ENCODE measurements around the gene PIH1D2. TPM values are rescaled to one million over a fixed set of nuclear protein-coding genes. Genes with fewer than 3 reads are reported as not detected.
A peak's percentile ranks its signal among the peaks of the same experiment; 100 is the strongest.
"Not testable (repeated sequence)": the region's sequence is repeated elsewhere in the genome, so short reads cannot be mapped to it uniquely, and the experiment has no call there.

The PIH1D2 gene
- total and polyA plus RNA-seq, 2 donors (not counting 3 experiments of a cell fraction or from before 2014, with no cell fraction given), result 0.51 to 1.3 TPM

- CTCF ChIA-PET, result interaction anchor here (1.3 kb wide), 1 partner anchor 19 kb away, joined by 4 read pairs; no protein-coding TSS in a partner anchor
- FAIRE-seq, result not testable (repeated sequence)
These were observed 21.5 kb upstream of the PIH1D2 start for GRCh38 chr11:112095302-112095701.

DNA sequence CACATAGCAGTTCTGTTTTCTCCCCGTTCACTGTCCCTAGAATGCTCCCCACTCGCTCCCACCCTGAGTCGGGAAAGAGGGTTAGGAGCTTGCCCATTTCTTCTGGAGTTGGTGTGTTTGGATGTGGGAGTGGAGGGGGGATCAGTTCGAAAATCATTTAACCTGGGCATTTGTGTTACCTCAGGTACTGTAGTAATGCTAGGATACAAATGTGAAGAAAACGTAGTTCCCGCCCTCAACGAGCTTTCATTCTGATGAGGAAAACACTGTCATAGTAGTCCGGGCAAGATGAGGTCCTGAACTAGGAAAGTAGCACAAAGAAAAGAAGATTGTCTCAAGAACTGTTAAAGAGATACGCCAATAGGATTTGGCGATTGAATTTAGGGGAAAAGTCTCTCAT is 13.4 kb upstream of the PIH1D2 start:
- Histone ChIP-seq H3K4me1 (ENCODE audit: control insufficient read depth, extremely low read depth, insufficient read depth, low read length) (peaks cover 13% of the 10 kb centered on the region), H3K4me3 (replicated peaks in 1 of 3; ENCODE audit: insufficient read depth in 1 of 3, low read depth in 1 of 3, low read length in 3 of 3) (peak overlapping the region; percentile 54 to 90 (median 86)), H3K9ac (replicated peaks; ENCODE audit: extremely low read depth, insufficient read depth, low read length) (peak overlapping the region; percentile 85), H3K27ac (ENCODE audit: insufficient read depth, low read depth, low read length) (peak overlapping the region; percentile 54), H2AFZ (ENCODE audit: low read depth, low read length) (peak overlapping the region; percentile 6), H3K9me3 (replicated peaks; ENCODE audit: control insufficient read depth, insufficient read depth, low read length) (no peaks in the 10 kb centered on the region), H3K4me2 (ENCODE audit: insufficient read depth, low read length) (peak overlapping the region; percentile 90), H4K20me1 (replicated peaks; ENCODE audit: control insufficient read depth, extremely low read depth, insufficient read depth, low read length) (no peaks in the 10 kb centered on the region), H3K79me2 (ENCODE audit: control insufficient read depth, insufficient read depth, low read length) (peaks cover 39% of the 10 kb centered on the region), H3K27me3 (ENCODE audit: control insufficient read depth in 2 of 2, insufficient read depth in 2 of 2, low read length in 2 of 2) (no peaks in the 10 kb centered on the region), H3K36me3 (ENCODE audit: control insufficient read depth in 2 of 2, extremely low read depth in 1 of 2, insufficient read depth in 2 of 2, low read length in 2 of 2) (peaks cover 12 to 17% of the 10 kb centered on the region in 2 experiments), H3K9me1 (replicated peaks; ENCODE audit: control insufficient read depth, extremely low read depth, insufficient read depth, low read length) (no peaks in the 10 kb centered on the region)
- dilution Hi-C loops (cut with MboI; ENCODE audit: extremely low pct_ligation_motif_present, low sequenced_read_pairs) (no loop called here), intact Hi-C loops (cut with micrococcal nuclease) (loop anchor here (2.0 to 10.0 kb wide), 3 partner anchors 110 to 482 kb away; partner anchors contain the start of gene SIK2)
- ChIA-PET CTCF (interaction anchor here (0.8 to 1.9 kb wide), 5 partner anchors 27 to 193 kb away, joined by 3 to 9 read pairs (median 7); partner anchors contain the start of gene BCO2), POLR2A (no interaction called here)
- TSS peak; percentile 52 for BruUV-seq (replicated peaks)
- TF ChIP-seq EZH2 (IDR thresholded peaks at IDR 0.05; ENCODE audit: borderline replicate concordance, low read depth, low read length, severe bottlenecking) (no peak), POLR2A (IDR thresholded peaks at IDR 0.05; ENCODE audit: low read depth, low read length) (no peak), MYC (IDR thresholded peaks at IDR 0.05; ENCODE audit: low read depth, low read length) (no peak), FOS (IDR thresholded peaks at IDR 0.05; ENCODE audit: borderline replicate concordance, insufficient read depth, low read length) (no peak), JUN (IDR thresholded peaks at IDR 0.05; ENCODE audit: borderline replicate concordance, insufficient read depth, insufficient read length, low read depth) (no peak), MAX (IDR thresholded peaks at IDR 0.05; ENCODE audit: insufficient read depth, insufficient read length) (no peak), GATA2 (IDR thresholded peaks at IDR 0.05; ENCODE audit: insufficient read depth, insufficient read length, low read depth, low read length) (no peak), POLR2AphosphoS5 (IDR thresholded peaks at IDR 0.05; ENCODE audit: insufficient read depth, low read depth, low read length) (no peak)
- TF ChIP-seq, protein P1, sequence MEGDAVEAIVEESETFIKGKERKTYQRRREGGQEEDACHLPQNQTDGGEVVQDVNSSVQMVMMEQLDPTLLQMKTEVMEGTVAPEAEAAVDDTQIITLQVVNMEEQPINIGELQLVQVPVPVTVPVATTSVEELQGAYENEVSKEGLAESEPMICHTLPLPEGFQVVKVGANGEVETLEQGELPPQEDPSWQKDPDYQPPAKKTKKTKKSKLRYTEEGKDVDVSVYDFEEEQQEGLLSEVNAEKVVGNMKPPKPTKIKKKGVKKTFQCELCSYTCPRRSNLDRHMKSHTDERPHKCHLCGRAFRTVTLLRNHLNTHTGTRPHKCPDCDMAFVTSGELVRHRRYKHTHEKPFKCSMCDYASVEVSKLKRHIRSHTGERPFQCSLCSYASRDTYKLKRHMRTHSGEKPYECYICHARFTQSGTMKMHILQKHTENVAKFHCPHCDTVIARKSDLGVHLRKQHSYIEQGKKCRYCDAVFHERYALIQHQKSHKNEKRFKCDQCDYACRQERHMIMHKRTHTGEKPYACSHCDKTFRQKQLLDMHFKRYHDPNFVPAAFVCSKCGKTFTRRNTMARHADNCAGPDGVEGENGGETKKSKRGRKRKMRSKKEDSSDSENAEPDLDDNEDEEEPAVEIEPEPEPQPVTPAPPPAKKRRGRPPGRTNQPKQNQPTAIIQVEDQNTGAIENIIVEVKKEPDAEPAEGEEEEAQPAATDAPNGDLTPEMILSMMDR (IDR thresholded peaks at IDR 0.05; ENCODE audit: extremely low read depth in 1 of 2, insufficient read depth in 1 of 2, low read depth in 1 of 2, low read length in 2 of 2), result no peak
- DNase-seq (ENCODE audit: low read depth, low spot score) (no peak), FAIRE-seq (no peak)

More at GRCh38 chr11:112095302-112095701, 21.5 kb upstream of the PIH1D2 start:
- H3K9me3 ChIP-seq (replicated peaks; ENCODE audit: control insufficient read depth, insufficient read depth, low read length); intact Hi-C loops (cut with micrococcal nuclease); H3K27me3 ChIP-seq (ENCODE audit: control insufficient read depth in 2 of 2, insufficient read depth in 2 of 2, low read length in 2 of 2); H3K4me3 ChIP-seq (replicated peaks in 1 of 3; ENCODE audit: insufficient read depth in 1 of 3, low read depth in 1 of 3, low read length in 3 of 3); H3K36me3 ChIP-seq (ENCODE audit: control insufficient read depth in 2 of 2, extremely low read depth in 1 of 2, insufficient read depth in 2 of 2, low read length in 2 of 2); H3K79me2 ChIP-seq (ENCODE audit: control insufficient read depth, insufficient read depth, low read length); H2AFZ ChIP-seq (ENCODE audit: low read depth, low read length); dilution Hi-C loops (cut with MboI; ENCODE audit: extremely low pct_ligation_motif_present, low sequenced_read_pairs); H4K20me1 ChIP-seq (replicated peaks; ENCODE audit: control insufficient read depth, extremely low read depth, insufficient read depth, low read length); POLR2A ChIA-PET; H3K9ac ChIP-seq (replicated peaks; ENCODE audit: extremely low read depth, insufficient read depth, low read length); BruUV-seq (replicated peaks); H3K4me1 ChIP-seq (ENCODE audit: control insufficient read depth, extremely low read depth, insufficient read depth, low read length); H3K4me2 ChIP-seq (ENCODE audit: insufficient read depth, low read length); DNase-seq (ENCODE audit: low read depth, low spot score); H3K9me1 ChIP-seq (replicated peaks; ENCODE audit: control insufficient read depth, extremely low read depth, insufficient read depth, low read length); H3K27ac ChIP-seq (ENCODE audit: insufficient read depth, low read depth, low read length): not testable (repeated sequence)

Data from endothelial cell of umbilical vein (primary cell).